GM21737 (cell line): ENCODE measurements around the gene COBLL1.

Experiments used
- ATAC-seq: cut with Tn5 transposase; IDR thresholded peaks from one replicate; pipeline ENCODE4 v1.9.1; 2021; ENCODE audit warnings: mild to moderate bottlenecking, moderate library complexity; ENCODE audit not compliant: unreplicated experiment

The COBLL1 gene

GRCh38 chr2:164859251-164859818 is 17.7 kb upstream of the COBLL1 start:
- ATAC-seq: no peak

- ATAC-seq: no peak
These were observed 10.5 kb upstream of the COBLL1 start for GRCh38 chr2:164852086-164852485.

GRCh38 chr2:164850235-164850634 is 8.6 kb upstream of the COBLL1 start:
- no peak for ATAC-seq

- ATAC-seq: no peak
These were observed 7.9 kb upstream of the COBLL1 start for GRCh38 chr2:164849506-164849905.

GRCh38 chr2:164847981-164848741 is 6.5 kb upstream of the COBLL1 start:
- ATAC-seq: no peak

DNA sequence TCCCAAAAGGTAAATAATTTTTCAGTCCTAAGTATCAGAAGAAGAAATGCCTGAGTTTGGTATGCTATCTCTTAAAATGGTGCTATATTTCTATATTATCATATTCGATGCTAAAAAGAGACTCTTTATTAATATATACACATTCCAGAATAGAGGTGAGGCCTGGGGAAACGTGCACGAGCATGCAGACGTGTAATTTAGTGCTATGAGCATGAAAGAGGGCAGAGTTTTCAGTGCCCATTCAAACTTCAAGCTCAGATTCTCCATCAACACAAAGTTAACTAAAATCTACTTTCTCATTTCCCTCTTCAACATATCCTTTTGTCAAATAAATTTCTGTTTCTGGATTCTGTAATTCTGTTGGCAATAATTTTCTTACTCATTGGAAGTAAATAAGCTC is 5.7 kb upstream of the COBLL1 start:
- no peak for ATAC-seq

- ATAC-seq: no peak
These were observed 4.7 kb upstream of the COBLL1 start for GRCh38 chr2:164846276-164846675.

- no peak for ATAC-seq
These were observed 1.8 kb upstream of the COBLL1 start for GRCh38 chr2:164843346-164843911.

GRCh38 chr2:164842624-164842966 is 972 bp upstream of the COBLL1 start:
- ATAC-seq: no peak

DNA sequence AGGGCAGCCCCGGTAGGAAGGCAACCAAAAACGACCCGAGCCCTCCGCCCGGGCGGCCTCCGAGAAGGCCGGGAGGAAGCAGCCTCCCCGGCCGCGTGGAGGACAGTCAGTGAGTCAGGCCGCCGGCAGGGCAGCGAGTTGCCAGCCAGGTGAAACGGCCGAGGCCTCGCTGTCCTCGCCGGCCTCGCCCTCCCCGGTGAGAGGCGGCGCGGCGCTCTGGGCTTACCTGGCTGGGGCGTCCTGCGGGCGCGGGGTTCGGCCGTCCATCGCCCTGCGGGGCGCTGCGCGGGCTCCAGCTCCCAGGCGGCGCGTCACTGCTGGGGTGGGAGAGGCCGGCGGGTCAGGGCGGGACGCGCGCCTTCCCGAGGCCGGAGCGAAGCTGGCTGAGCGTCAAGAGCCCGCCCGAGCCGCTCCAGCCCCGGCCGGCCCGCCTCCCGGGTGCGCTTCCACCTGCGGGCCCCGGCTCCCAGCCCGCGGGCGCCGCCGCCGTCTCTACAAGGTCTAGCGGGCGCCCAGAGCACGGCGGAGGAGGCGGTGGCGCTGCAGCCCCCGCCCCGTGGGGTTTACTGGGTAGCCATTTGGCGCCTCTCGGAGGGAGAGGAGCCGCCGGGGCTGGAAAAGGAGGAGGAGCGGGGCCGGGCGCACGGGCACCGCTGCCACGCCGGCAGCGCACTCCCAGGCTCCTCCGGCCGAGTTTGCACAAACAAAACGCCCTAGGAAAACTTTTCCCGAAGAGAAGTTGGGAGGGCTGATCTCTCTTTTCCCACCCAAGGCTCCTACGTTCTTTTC is 499 bp downstream of the COBLL1 start:
- ATAC-seq: peak; percentile 51

- no peak for ATAC-seq
These were observed 1.1 kb downstream of the COBLL1 start for GRCh38 chr2:164840458-164840929.

GRCh38 chr2:164839914-164840457 is 1.6 kb downstream of the COBLL1 start:
- ATAC-seq: no peak

GRCh38 chr2:164837807-164838206 is 3.8 kb downstream of the COBLL1 start:
- ATAC-seq: no peak

DNA sequence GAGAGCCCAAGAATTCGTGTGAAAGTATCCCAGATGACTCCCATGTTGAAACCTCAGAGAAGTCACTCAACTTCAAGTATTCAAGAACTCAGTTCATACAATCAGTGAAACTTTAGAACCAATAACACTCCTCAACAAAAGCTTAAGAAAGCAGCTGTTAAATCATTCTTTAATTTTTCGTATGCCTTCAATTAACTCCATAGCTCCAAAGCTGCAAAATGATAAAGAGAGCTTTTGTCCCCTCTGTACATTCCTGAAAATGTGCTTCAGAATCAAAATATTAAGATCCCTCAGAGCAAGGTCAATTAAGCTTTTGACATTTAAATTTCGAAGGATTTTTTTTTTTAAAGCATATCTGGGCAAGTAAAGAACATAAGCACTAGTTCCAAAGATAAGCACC is 4.7 kb downstream of the COBLL1 start:
- no peak for ATAC-seq

GRCh38 chr2:164835302-164835701 is 6.3 kb downstream of the COBLL1 start:
- ATAC-seq: no peak

GRCh38 chr2:164831887-164832286 is 9.7 kb downstream of the COBLL1 start:
- ATAC-seq: no peak

GRCh38 chr2:164831180-164831579 is 10.4 kb downstream of the COBLL1 start:
- no peak for ATAC-seq

DNA sequence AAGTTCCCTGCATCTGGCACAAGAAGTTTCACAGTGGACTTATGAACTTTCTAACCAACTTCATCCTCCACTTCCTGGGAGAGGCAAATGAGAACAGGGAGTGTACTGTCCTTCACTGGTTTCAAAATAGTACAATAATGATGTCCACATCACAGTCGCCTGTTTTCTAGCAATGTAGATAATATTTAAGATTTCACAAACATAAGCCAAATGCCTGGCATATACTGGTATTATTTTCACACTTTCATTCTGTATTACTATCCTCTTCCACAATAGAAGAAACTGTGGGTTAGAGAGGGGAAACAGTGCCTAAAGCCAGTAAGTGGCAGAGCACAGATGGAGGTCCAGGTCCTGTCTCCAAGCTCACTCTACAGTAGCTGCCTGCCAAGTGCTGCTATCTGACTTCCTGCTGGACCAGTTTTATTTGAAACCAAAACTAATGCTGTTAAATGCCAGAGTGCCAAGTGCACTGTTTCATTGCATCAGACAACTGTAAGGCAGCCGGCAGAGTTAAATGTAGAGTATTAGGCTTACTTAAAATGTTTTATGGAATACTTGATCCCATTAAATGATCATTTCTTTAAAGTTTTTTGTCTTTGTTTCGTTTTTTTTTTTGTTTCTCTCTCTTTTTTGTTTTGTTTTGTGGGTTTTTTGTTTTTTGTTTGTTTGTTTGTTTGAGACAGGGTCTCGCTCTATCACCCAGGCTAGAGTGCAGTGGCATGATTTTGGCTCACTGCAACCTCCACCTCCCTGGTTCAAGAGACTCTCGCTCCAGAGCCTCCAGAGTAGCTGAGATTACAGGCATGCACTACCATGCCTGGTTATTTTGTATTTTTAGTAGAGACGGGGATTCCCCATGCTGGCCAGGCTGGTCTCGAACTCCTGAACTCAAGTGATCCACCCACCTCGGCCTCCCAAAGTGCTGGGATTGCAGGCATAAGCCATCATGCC is 15.1 kb downstream of the COBLL1 start:
- no peak for ATAC-seq

DNA sequence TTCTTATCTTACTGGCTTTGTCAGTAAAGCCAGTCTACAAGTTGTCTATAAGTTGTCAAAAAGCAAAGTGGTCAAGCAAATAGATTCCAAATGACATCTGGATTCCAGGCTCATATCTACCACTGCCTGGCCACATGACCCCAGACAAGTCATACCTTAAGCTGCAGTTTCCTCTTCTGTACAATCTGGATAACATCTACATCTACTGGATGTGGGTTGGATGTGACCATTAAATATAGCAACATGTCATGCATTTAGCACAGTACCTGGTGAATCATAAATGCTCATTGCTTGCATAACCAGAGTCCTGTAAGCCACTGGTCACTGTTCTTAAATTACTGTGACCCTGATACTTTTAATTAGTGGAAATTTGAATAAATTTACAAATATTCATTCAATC is 16.8 kb downstream of the COBLL1 start:
- ATAC-seq: no peak

DNA sequence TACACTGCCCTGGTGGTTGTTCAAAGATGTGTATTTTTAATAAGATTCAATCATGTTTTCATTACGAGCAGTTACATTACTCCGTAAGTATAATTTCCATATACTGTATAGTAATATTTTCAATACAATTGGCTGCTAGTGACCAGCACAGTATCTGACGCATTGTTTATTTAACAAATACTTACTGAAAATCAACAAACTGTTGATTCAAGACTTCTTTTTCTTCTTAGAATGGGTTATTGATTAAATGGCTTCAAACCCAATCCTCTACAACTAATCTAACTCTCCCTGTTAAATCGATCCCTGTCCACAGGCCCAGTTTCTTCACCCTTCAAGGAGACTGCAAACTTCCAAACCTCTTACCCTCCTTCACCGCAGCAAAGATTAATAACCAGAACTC is 18.5 kb downstream of the COBLL1 start:
- no peak for ATAC-seq
